ENCODE results near the gene TOP2B.

TOP2B gene

GRCh38 chr3:25583343-25583742, 81.4 kb downstream of the TOP2B start:
- no peak for DNase-seq (ENCODE audit: low read depth)

GRCh38 chr3:25582242-25582641, 82.5 kb downstream of the TOP2B start:
- no peak for DNase-seq (ENCODE audit: low read depth)

- DNase-seq (ENCODE audit: low read depth) = no peak
Observed at GRCh38 chr3:25581823-25582222, 82.9 kb downstream of the TOP2B start.

GRCh38 chr3:25581335-25581734, 83.4 kb downstream of the TOP2B start:
- DNase-seq (ENCODE audit: low read depth) = no peak

- DNase-seq (ENCODE audit: low read depth) = no peak
Observed at GRCh38 chr3:25580534-25580933, 84.2 kb downstream of the TOP2B start.

- DNase-seq (ENCODE audit: low read depth) = no peak
Observed at GRCh38 chr3:25578059-25578458, 86.6 kb downstream of the TOP2B start.

GRCh38 chr3:25576831-25577454, 87.8 kb downstream of the TOP2B start:
- no peak for DNase-seq (ENCODE audit: low read depth)

GRCh38 chr3:25576146-25576545, 88.6 kb downstream of the TOP2B start:
- DNase-seq (ENCODE audit: low read depth) = no peak

GRCh38 chr3:25575001-25575400, 89.7 kb downstream of the TOP2B start:
- no peak for DNase-seq (ENCODE audit: low read depth)

- DNase-seq (ENCODE audit: low read depth) = no peak
Observed at GRCh38 chr3:25574172-25574765, 90.4 kb downstream of the TOP2B start.

GRCh38 chr3:25573386-25574171, 91.1 kb downstream of the TOP2B start:
- no peak for DNase-seq (ENCODE audit: low read depth)

- no peak for DNase-seq (ENCODE audit: low read depth)
Observed at GRCh38 chr3:25572919-25573385, 91.8 kb downstream of the TOP2B start.

- DNase-seq (ENCODE audit: low read depth) = no peak
Observed at GRCh38 chr3:25572336-25572735, 92.4 kb downstream of the TOP2B start.

GRCh38 chr3:25571285-25571684, 93.4 kb downstream of the TOP2B start:
- no peak for DNase-seq (ENCODE audit: low read depth)

- DNase-seq (ENCODE audit: low read depth) = no peak
Observed at GRCh38 chr3:25568525-25569078, 96.1 kb downstream of the TOP2B start.

- DNase-seq (ENCODE audit: low read depth) = no peak
Observed at GRCh38 chr3:25567806-25568524, 96.7 kb downstream of the TOP2B start.

- DNase-seq (ENCODE audit: low read depth) = no peak
Observed at GRCh38 chr3:25567388-25567787, 97.3 kb downstream of the TOP2B start.

- no peak for DNase-seq (ENCODE audit: low read depth)
Observed at GRCh38 chr3:25566358-25566920, 98.3 kb downstream of the TOP2B start.

GRCh38 chr3:25565807-25566206, 98.9 kb downstream of the TOP2B start:
- DNase-seq (ENCODE audit: low read depth) = no peak

GRCh38 chr3:25564075-25564474, 100.6 kb downstream of the TOP2B start:
- no peak for DNase-seq (ENCODE audit: low read depth)

GRCh38 chr3:25563601-25564000, 101.1 kb downstream of the TOP2B start:
- DNase-seq (ENCODE audit: low read depth) = no peak

GRCh38 chr3:25558796-25559195, 105.9 kb downstream of the TOP2B start:
- DNase-seq (ENCODE audit: low read depth) = no peak
